PC-3 (cell line): Measurements from ENCODE around the gene TSKU. TPM values are rescaled to one million over a fixed set of nuclear protein-coding genes. Genes with fewer than 3 reads are reported as not detected.

Experiments
- ATAC-seq: fragments of 200-7000 bp; cut with Tn5 transposase; 2 replicates; pipeline ENCODE4 v1.9.1; 2020; ENCODE audit warnings: mild to moderate bottlenecking, moderate library complexity
- BruUV-seq: library from RNA; stranded (reverse); fragments of 400-500 nt; replicated peaks from 2 replicates; lab custom pipeline; 2021; lab: Mats Ljungman, UMichigan
- CTCF ChIA-PET: fragments of 300-600 bp; sonication (Branson Sonifier 250); formaldehyde crosslinking; loops from one replicate; lab custom pipeline; 2022; ENCODE audit warnings: antibody characterized with exemption; lab: Charles Lee
- POLR2A ChIA-PET: fragments of 300-600 bp; sonication (Branson Sonifier 250); formaldehyde crosslinking; loops from one replicate; lab custom pipeline; 2022; ENCODE audit warnings: antibody characterized with exemption; ENCODE audit not compliant: unreplicated experiment; lab: Charles Lee
- DNase-seq: peaks from one replicate; pipeline ENCODE4 v3.0.0-alpha.2; 2015
- H2AFZ ChIP-seq: fragments of 300-600 bp; sonication (generic); 2 replicates; pipeline ENCODE4 v1.6.0; 2016; ENCODE audit warnings: antibody characterized with exemption, low read length
- H3F3A ChIP-seq: fragments of 300-600 bp; sonication (generic); one replicate; pipeline ENCODE4 v1.6.0; 2017; ENCODE audit warnings: antibody characterized with exemption, low read length, control low read depth, mild to moderate bottlenecking; ENCODE audit not compliant: unreplicated experiment
- H3K27ac ChIP-seq: fragments of 300-600 bp; sonication (generic); 2 replicates; pipeline ENCODE4 v1.5.1; 2016; ENCODE audit warnings: mild to moderate bottlenecking, low read length
- H3K27me3 ChIP-seq: fragments of 300-600 bp; sonication (generic); 2 replicates; pipeline ENCODE4 v1.6.1; 2016; ENCODE audit warnings: low read length, mixed read lengths
- H3K36me3 ChIP-seq: fragments of 300-600 bp; sonication (generic); 2 replicates; pipeline ENCODE4 v1.6.1; 2016; ENCODE audit warnings: low read depth, mixed run types, low read length, mixed read lengths
- H3K4me1 ChIP-seq: fragments of 300-600 bp; sonication (generic); 2 replicates; pipeline ENCODE4 v1.5.1; 2016; ENCODE audit warnings: low read length; ENCODE audit not compliant: insufficient read depth
- H3K4me2 ChIP-seq: fragments of 300-600 bp; sonication (generic); 2 replicates; pipeline ENCODE4 v1.6.0; 2016; ENCODE audit warnings: low read length
- H3K4me3 ChIP-seq: fragments of 300-600 bp; sonication (generic); 2 replicates; pipeline ENCODE4 v1.5.1; 2016; ENCODE audit warnings: mild to moderate bottlenecking, low read length, mixed read lengths
- H3K79me2 ChIP-seq: fragments of 300-600 bp; sonication (generic); 2 replicates; pipeline ENCODE4 v1.6.1; 2017; ENCODE audit warnings: low read length, mixed read lengths
- H3K9ac ChIP-seq: fragments of 300-600 bp; sonication (generic); 2 replicates; pipeline ENCODE4 v1.6.0; 2016; ENCODE audit warnings: mild to moderate bottlenecking, low read length
- H3K9me2 ChIP-seq: fragments of 300-600 bp; sonication (generic); replicated peaks from 2 replicates; pipeline ENCODE4 v1.6.1; 2016; ENCODE audit warnings: mixed run types, low read length, mixed read lengths
- H3K9me3 ChIP-seq: fragments of 300-600 bp; sonication (generic); 2 replicates; pipeline ENCODE4 v1.6.1; 2016; ENCODE audit warnings: low read length, mixed read lengths
- H4K20me1 ChIP-seq: fragments of 300-600 bp; sonication (generic); 2 replicates; pipeline ENCODE4 v1.6.1; 2016; ENCODE audit warnings: low read length, mixed read lengths
- CTCF ChIP-seq: fragments of 300-600 bp; sonication (generic); conservative IDR thresholded peaks from 2 replicates; pipeline ENCODE4 v1.5.1; 2017; ENCODE audit warnings: antibody characterized with exemption, low read depth, mild to moderate bottlenecking, low read length
- EZH2 ChIP-seq: fragments of 300-600 bp; sonication (generic); IDR thresholded peaks from one replicate; pipeline ENCODE4 v1.6.1; 2017; ENCODE audit warnings: antibody characterized with exemption, mild to moderate bottlenecking, low read length; ENCODE audit not compliant: unreplicated experiment
- EZH2phosphoT487 ChIP-seq: fragments of 300-600 bp; sonication (generic); IDR thresholded peaks from 2 replicates; pipeline ENCODE4 v1.6.1; 2018; ENCODE audit warnings: mild to moderate bottlenecking, antibody characterized with exemption, low read length, borderline replicate concordance
- intact Hi-C: fragments of 100-400 bp; cut with micrococcal nuclease; formaldehyde crosslinking; loops from 2 replicates; pipeline ENCODE4 v1.9.0; 2023
- total RNA-seq: library from RNA; depleted of rRNA; stranded (reverse); fragments of >200 nt; gene quantifications from 2 replicates; pipeline ENCODE4 v1.2.3, GENCODE V29; 2014

Gene TSKU
- total RNA-seq, 1 experiment from 2014 or later: 32.1 TPM

GRCh38 chr11:76766521-76766920 is 16.6 kb upstream of the TSKU start:
- Histone ChIP-seq H3K9me2 (no peaks in the 10 kb centered on the region), H3K79me2 (no peaks in the 10 kb centered on the region), H3K4me1 (peaks cover 39% of the 10 kb centered on the region), H3K27ac (no peak overlapping the region), H4K20me1 (no peaks in the 10 kb centered on the region), H3K27me3 (no peaks in the 10 kb centered on the region), H3K4me3 (no peak overlapping the region), H3F3A (no peaks in the 10 kb centered on the region), H2AFZ (no peak overlapping the region), H3K9ac (no peak overlapping the region), H3K4me2 (no peak overlapping the region), H3K36me3 (no peaks in the 10 kb centered on the region), H3K9me3 (no peaks in the 10 kb centered on the region)
- intact Hi-C loops: no loop called here
- no peak for ATAC-seq
- POLR2A ChIA-PET: no interaction called here
- TF ChIP-seq EZH2: no peak
- no peak for TF ChIP-seq CTCF
- no peak for TF ChIP-seq EZH2phosphoT487
- no peak for DNase-seq
- CTCF ChIA-PET: no interaction called here
- no TSS peak for BruUV-seq

- Histone ChIP-seq H3K4me2 (no peak overlapping the region), H4K20me1 (no peaks in the 10 kb centered on the region), H3K79me2 (no peaks in the 10 kb centered on the region), H3K4me3 (no peak overlapping the region), H3F3A (no peaks in the 10 kb centered on the region), H3K9me2 (no peaks in the 10 kb centered on the region), H3K27me3 (no peaks in the 10 kb centered on the region), H3K36me3 (no peaks in the 10 kb centered on the region), H3K4me1 (peaks cover 47% of the 10 kb centered on the region), H3K9ac (no peak overlapping the region), H3K27ac (no peak overlapping the region), H3K9me3 (no peaks in the 10 kb centered on the region), H2AFZ (no peak overlapping the region)
- no peak for TF ChIP-seq EZH2phosphoT487
- no peak for TF ChIP-seq EZH2
- TF ChIP-seq CTCF: no peak
- POLR2A ChIA-PET: no interaction called here
- intact Hi-C loops: no loop called here
- ATAC-seq (no peak), DNase-seq (no peak)
- no TSS peak for BruUV-seq
- CTCF ChIA-PET: no interaction called here
These were observed 15.5 kb upstream of the TSKU start for GRCh38 chr11:76767659-76768058.

- no peak overlapping the region for H3K4me3 ChIP-seq
- peak; percentile 20; the same call in 1 of the 2 replicates for ATAC-seq
- H3F3A ChIP-seq: no peaks in the 10 kb centered on the region
- H3K4me1 ChIP-seq: peaks cover 45% of the 10 kb centered on the region
- H3K9me3 ChIP-seq: no peaks in the 10 kb centered on the region
- ChIA-PET CTCF (no interaction called here), POLR2A (no interaction called here)
- H3K79me2 ChIP-seq: no peaks in the 10 kb centered on the region
- no peaks in the 10 kb centered on the region for H4K20me1 ChIP-seq
- no peak overlapping the region for H2AFZ ChIP-seq
- no peaks in the 10 kb centered on the region for H3K9me2 ChIP-seq
- H3K36me3 ChIP-seq: no peaks in the 10 kb centered on the region
- H3K4me2 ChIP-seq: no peak overlapping the region
- H3K27me3 ChIP-seq: no peaks in the 10 kb centered on the region
- no peak for DNase-seq
- H3K9ac ChIP-seq: no peak overlapping the region
- 0 out of 2 replicates have a peak overlapping the region, but pooled peaks have one; percentile 2 for H3K27ac ChIP-seq
- intact Hi-C loops: no loop called here
- BruUV-seq: no TSS peak
- no peak for TF ChIP-seq CTCF
- TF ChIP-seq EZH2phosphoT487: no peak
- no peak for TF ChIP-seq EZH2
These were observed 14.9 kb upstream of the TSKU start for GRCh38 chr11:76768088-76768908.
